Testis (tissue), 3 donors: ENCODE measurements around the gene GP1BA. TPM values are rescaled to one million over a fixed set of nuclear protein-coding genes. Genes with fewer than 3 reads are reported as not detected.

ENCODE experiments used
- DNase-seq: peaks from one replicate; pipeline ENCODE4 v3.0.0-alpha.2; 2019
- H3K27ac ChIP-seq, 2 donors: fragments of 200-600 bp; sonication (generic); one replicate each; pipeline ENCODE4 v1.5.1; 2019
- H3K27me3 ChIP-seq: fragments of 200-600 bp; sonication (generic); one replicate; pipeline ENCODE4 v1.5.1; 2019
- H3K36me3 ChIP-seq: fragments of 200-600 bp; sonication (generic); one replicate; pipeline ENCODE4 v1.5.1; 2017; ENCODE audit warnings: low read depth; ENCODE audit errors: missing control alignments
- H3K4me1 ChIP-seq: fragments of 200-600 bp; sonication (generic); one replicate; pipeline ENCODE4 v1.5.1; 2019
- H3K4me3 ChIP-seq, 2 donors: fragments of 200-600 bp; sonication (generic); one replicate each; pipeline ENCODE4 v1.5.1; 2017 to 2019
- H3K9me3 ChIP-seq: fragments of 200-600 bp; sonication (generic); one replicate; pipeline ENCODE4 v1.5.1; 2017
- CTCF ChIP-seq, 3 experiments: fragments of 450-650 bp in 2 of 3; fragments of 200-600 bp in 1 of 3; sonication (generic) in 1 of 3; IDR thresholded peaks; one replicate each; pipeline ENCODE4 v1.5.1; 2016 to 2019; ENCODE audit warnings: antibody characterized with exemption in 3 of 3, mild to moderate bottlenecking in 2 of 3, moderate library complexity in 1 of 3
- POLR2A ChIP-seq: fragments of 450-650 bp; IDR thresholded peaks from one replicate; pipeline ENCODE4 v1.6.1; 2017; ENCODE audit warnings: antibody characterized with exemption, mild to moderate bottlenecking, moderate library complexity
- WGBS, 2 donors: methylation state at CpG; one replicate each; pipeline ENCODE4 v1.1.5; 2018; 5-methylcytosine and 5-hydroxymethylcytosine counted together
- intact Hi-C: fragments of 100-400 bp; cut with DNase I; formaldehyde crosslinking; loops from one replicate; pipeline ENCODE4 v1.15.1; 2023; ENCODE audit warnings: low total_unique reads
- polyA plus RNA-seq: library from polyadenylated mRNA; stranded (reverse); fragments of 350-450 nt; fragmentation: Illumina TruSeq; extraction: RNeasy Lipid Tissue Mini Kit (QIAGEN cat#74804); gene quantifications from one replicate; pipeline ENCODE4 v1.2.3, GENCODE V29; 2014; ENCODE audit warnings: low read depth, low replicate concordance; ENCODE audit not compliant: insufficient read depth
- total RNA-seq, 2 donors: library from RNA; depleted of rRNA; stranded (reverse); fragments of >200 nt; gene quantifications; one replicate each; pipeline ENCODE4 v1.2.3, GENCODE V29; 2016

The GP1BA gene
- total and polyA plus RNA-seq, 3 donors from 2014 or later, result 0.12 to 0.88 (median 0.47) TPM

DNA sequence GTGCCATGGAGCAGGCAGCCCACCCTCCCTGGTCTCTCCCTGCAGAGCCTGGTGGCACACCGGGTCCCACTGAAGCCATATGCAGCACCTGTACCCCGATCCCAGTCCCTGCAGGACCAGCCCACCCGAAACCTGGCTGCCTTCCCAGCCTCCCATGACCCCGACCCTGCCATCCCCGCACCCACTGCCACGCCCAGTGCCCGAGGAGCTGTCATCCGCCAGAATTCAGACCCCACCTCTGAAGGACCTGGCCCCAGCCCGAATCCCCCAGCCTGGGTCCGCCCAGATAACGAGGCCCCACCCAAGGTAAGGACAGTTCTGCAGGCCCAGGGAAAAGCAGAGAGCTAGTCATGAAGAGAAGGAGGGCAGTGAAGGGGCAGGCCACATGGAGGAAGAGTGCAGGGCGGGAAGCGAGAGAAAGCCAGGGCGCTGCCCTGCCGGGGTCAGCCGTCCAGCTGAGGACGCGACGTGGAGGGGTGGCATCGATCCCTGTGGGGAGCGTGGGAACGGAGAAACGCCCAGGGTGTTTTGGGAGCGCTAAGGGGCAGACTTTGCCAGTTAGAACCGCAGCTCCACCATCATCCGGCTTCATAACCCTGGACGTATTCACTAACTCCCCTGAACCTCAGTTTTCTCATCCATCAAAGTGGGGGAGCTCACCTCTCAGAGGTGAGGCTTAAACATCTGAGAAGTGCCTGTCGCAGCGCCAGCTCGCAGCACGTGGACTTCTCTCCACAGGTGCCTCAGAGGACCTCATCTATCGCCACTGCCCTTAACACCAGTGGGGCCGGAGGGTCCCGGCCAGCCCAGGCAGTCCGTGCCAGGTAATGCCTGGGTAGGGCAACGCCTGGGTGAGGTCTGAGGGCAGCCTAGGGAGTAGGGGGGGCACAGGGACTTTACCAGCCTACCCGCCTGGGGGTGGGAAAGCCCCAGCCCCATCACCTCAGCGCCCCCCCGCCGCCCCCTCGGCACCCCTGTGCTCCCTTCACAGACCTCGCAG lies 40.4 kb upstream of the GP1BA start:
- Histone ChIP-seq H3K27me3 (no peaks in the 10 kb centered on the region), H3K27ac (no peak overlapping the region), H3K4me3 (no peak overlapping the region), H3K4me1 (no peaks in the 10 kb centered on the region), H3K36me3 (no peaks in the 10 kb centered on the region), H3K9me3 (no peaks in the 10 kb centered on the region)
- 92 to 94% methylated on average over 34 to 42 of the region's 42 CpGs for WGBS, 2 donors
- DNase-seq, result no peak
- intact Hi-C loops, result loop anchor here (10.0 kb wide), 1 partner anchor 187 kb away; the partner anchor contains the start of gene PELP1
- no peak for TF ChIP-seq CTCF (IDR thresholded peaks at IDR 0.05)
- no peak for TF ChIP-seq POLR2A

GRCh38 chr17:4892499-4893221 lies 39.4 kb upstream of the GP1BA start:
- no peaks in the 10 kb centered on the region for H3K27me3 ChIP-seq
- no peak for DNase-seq
- H3K4me3 ChIP-seq, result no peak overlapping the region
- intact Hi-C loops, result loop anchor here (10.0 kb wide), 1 partner anchor 188 kb away; the partner anchor contains the start of gene PELP1
- TF ChIP-seq POLR2A (no peak), CTCF (IDR thresholded peaks at IDR 0.05) (no peak)
- no peaks in the 10 kb centered on the region for H3K4me1 ChIP-seq
- no peaks in the 10 kb centered on the region for H3K9me3 ChIP-seq
- H3K27ac ChIP-seq, result no peak overlapping the region
- WGBS, 2 donors, result 68 to 74% methylated on average over 12 to 23 of the region's 23 CpGs
- H3K36me3 ChIP-seq, result no peaks in the 10 kb centered on the region

DNA sequence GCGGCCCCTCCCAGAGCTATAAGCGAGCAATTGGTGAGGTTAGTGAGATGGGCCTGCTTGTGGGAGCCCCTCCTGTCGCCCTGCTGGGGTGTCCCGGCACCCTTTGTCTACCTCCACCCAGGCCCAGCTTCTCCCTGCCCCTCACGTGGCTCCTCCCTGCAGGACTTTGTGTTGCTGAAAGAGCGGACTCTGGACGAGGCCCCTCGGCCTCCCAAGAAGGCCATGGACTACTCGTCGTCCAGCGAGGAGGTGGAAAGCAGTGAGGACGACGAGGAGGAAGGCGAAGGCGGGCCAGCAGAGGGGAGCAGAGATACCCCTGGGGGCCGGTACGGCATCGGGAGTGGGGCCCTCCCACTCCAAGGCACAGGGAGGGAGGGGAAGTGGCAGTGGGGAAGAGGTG lies 38.8 kb upstream of the GP1BA start:
- TF ChIP-seq CTCF (IDR thresholded peaks at IDR 0.05), result no peak
- no peak for TF ChIP-seq POLR2A
- no peak overlapping the region for H3K4me3 ChIP-seq
- no peaks in the 10 kb centered on the region for H3K27me3 ChIP-seq
- no peak for DNase-seq
- H3K4me1 ChIP-seq, result no peaks in the 10 kb centered on the region
- no peaks in the 10 kb centered on the region for H3K36me3 ChIP-seq
- H3K27ac ChIP-seq, result no peak overlapping the region
- no peaks in the 10 kb centered on the region for H3K9me3 ChIP-seq
- intact Hi-C loops, result loop anchor here (10.0 kb wide), 1 partner anchor 188 kb away; the partner anchor contains the start of gene PELP1
- WGBS, 2 donors, result 89 to 93% methylated on average over 18 of the region's 18 CpGs

DNA sequence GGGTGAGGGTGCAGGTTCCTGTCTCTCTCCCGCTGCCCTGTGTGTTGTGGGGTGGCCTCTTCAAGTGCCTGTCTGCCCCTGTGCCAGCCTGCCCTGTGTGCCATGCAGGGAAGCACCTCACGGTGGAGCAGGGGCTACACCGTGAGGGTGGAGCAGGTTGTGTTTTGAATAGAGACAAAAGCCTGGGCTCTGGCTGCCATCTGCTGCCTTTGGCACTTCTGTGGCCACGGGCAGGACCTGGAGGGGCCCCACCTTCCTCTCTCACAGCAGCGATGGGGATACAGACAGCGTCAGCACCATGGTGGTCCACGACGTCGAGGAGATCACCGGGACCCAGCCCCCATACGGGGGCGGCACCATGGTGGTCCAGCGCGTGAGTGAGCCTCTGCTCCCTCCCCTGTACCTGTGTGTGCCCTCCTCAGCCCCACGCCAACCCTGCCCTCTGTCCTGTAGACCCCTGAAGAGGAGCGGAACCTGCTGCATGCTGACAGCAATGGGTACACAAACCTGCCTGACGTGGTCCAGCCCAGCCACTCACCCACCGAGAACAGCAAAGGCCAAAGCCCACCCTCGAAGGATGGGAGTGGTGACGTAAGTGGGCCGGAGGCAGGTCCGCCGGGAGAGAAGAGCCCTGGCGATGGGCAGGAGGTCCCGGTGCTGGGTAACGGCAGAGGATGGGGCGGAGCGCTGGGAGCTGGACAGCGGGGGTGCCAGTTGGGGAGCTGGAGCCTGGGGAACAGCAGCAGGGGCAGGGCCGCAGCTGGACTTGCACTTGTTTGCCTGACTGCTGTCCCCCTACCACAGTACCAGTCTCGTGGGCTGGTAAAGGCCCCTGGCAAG lies 38.1 kb upstream of the GP1BA start:
- DNase-seq, result no peak

More for the DNA sequence above, 38.1 kb upstream of the GP1BA start:
- WGBS, 2 donors, result 86 to 92% methylated on average over 24 to 31 of the region's 31 CpGs
- Histone ChIP-seq H3K36me3 (no peaks in the 10 kb centered on the region), H3K27ac (no peak overlapping the region), H3K4me3 (no peak overlapping the region), H3K9me3 (no peaks in the 10 kb centered on the region), H3K27me3 (no peaks in the 10 kb centered on the region), H3K4me1 (peaks cover 3% of the 10 kb centered on the region)
- no peak for TF ChIP-seq POLR2A
- no peak for TF ChIP-seq CTCF (IDR thresholded peaks at IDR 0.05)
- intact Hi-C loops, result loop anchor here (10.0 kb wide), 1 partner anchor 189 kb away; the partner anchor contains the start of gene PELP1
